ENCODE results near the gene THBD. TPM values are rescaled to one million over a fixed set of nuclear protein-coding genes. Genes with fewer than 3 reads are reported as not detected.

THBD gene
- total RNA-seq, 4 donors from 2014 or later = 12.0 to 77.4 (median 39.5) TPM

- Histone ChIP-seq H3K4me3 (no peak overlapping the region), H3K9me3 (no peaks in the 10 kb centered on the region), H3K36me3 (no peaks in the 10 kb centered on the region), H3K4me1 (peaks cover 0 to 7% (median 0%) of the 10 kb centered on the region in 3 donors), H3K27me3 (no peaks in the 10 kb centered on the region), H3K27ac (no peak overlapping the region)
- 87 to 89% methylated on average over 3 to 5 of the region's 5 CpGs for WGBS, 2 donors (ENCODE audit: low coverage in 1 of 2)
- no peak for ATAC-seq
- no peak for TF ChIP-seq POLR2A (IDR thresholded peaks at IDR 0.05)
- no peak for TF ChIP-seq EP300 (IDR thresholded peaks at IDR 0.05)
- no peak for TF ChIP-seq CTCF (IDR thresholded peaks at IDR 0.05)
- no peak for TF ChIP-seq POLR2AphosphoS5 (IDR thresholded peaks at IDR 0.05)
Measured at GRCh38 chr20:23010096-23010495, 39.4 kb downstream of the THBD start.

- TF ChIP-seq EP300 (IDR thresholded peaks at IDR 0.05) (no peak), POLR2AphosphoS5 (IDR thresholded peaks at IDR 0.05) (no peak), POLR2A (IDR thresholded peaks at IDR 0.05) (no peak), CTCF (IDR thresholded peaks at IDR 0.05) (no peak)
- no peak for ATAC-seq
- H3K9me3 ChIP-seq = no peaks in the 10 kb centered on the region
Measured at GRCh38 chr20:23009636-23010035, 39.8 kb downstream of the THBD start.

DNA sequence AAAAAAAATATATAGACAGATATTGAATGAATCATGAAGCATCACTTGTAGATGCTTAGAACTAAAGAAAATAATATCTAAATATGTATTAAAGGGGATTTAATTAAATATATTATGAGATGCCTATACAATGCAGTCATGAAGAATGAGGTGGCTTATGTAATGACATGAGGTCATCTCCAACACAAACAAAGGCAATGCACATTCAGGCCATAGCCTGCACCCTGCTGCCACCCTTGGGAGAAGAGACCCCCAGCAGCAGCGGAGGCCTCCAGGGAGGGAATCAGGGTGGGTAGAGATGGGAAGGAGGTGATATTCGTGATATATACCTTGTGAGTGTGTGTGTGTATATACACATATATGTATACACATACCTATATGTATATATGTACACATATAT is 40.8 kb downstream of the THBD start:
- TF ChIP-seq POLR2AphosphoS5 (IDR thresholded peaks at IDR 0.05) (no peak), CTCF (IDR thresholded peaks at IDR 0.05) (no peak), POLR2A (IDR thresholded peaks at IDR 0.05) (no peak), EP300 (IDR thresholded peaks at IDR 0.05) (no peak)
- 79 to 94% methylated on average over 2 of the region's 2 CpGs for WGBS, 2 donors (ENCODE audit: low coverage in 1 of 2)
- Histone ChIP-seq H3K27me3 (no peaks in the 10 kb centered on the region), H3K36me3 (no peaks in the 10 kb centered on the region), H3K4me1 (peaks cover 0 to 7% (median 0%) of the 10 kb centered on the region in 3 donors), H3K4me3 (no peak overlapping the region), H3K27ac (no peak overlapping the region), H3K9me3 (no peaks in the 10 kb centered on the region)
- ATAC-seq = no peak

More at GRCh38 chr20:23009636-23010035, 39.8 kb downstream of the THBD start:
- 35% methylated on average over 2 of the region's 3 CpGs; no CpG with 5 or more reads in 1 of the 2 donors for WGBS, 2 donors (ENCODE audit: low coverage in 1 of 2)
- H3K4me1 ChIP-seq = peaks cover 0 to 7% (median 0%) of the 10 kb centered on the region in 3 donors
- H3K4me3 ChIP-seq = no peak overlapping the region
- H3K27ac ChIP-seq = no peak overlapping the region
- no peaks in the 10 kb centered on the region for H3K27me3 ChIP-seq
- no peaks in the 10 kb centered on the region for H3K36me3 ChIP-seq

DNA sequence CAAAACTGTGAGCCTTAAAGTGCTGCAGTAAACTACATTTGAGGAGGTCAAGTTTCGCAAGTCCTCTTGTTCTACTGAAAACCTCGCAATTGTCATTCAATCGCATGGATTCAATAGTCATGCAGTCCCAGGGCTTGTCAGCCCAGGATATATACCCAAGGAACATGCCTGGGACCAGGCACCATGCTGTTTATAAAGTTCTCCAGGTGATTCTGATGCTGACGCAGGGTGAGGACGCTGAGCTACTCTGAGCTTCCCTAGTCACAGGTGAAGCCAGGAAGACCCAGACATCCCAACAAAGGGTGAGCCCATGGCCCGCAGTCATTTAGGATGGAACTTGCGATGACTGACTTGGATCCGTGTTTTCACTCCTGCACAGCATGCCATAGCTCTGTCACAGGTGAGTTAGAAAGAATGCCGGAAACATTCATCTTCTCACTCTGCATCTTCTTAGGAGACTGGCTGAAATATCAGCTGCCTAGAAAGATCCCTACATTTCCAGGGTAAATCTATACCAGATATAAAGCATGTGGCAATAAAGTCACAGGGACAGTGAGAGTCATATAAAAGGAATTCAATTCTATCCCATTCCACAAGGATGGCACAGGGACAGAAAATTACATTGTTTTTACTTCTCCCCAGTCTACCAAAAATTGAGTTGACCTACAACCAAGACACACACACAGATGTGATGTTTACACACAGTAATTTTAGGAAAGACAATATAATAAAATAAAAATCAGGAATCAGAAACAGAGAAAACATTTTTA is 41.4 kb downstream of the THBD start:
- TF ChIP-seq CTCF (IDR thresholded peaks at IDR 0.05) = no peak
- TF ChIP-seq EP300 (IDR thresholded peaks at IDR 0.05) = no peak
- no peak for TF ChIP-seq POLR2A (IDR thresholded peaks at IDR 0.05)
- TF ChIP-seq POLR2AphosphoS5 (IDR thresholded peaks at IDR 0.05) = no peak
- Histone ChIP-seq H3K4me1 (peaks cover 0 to 3% (median 0%) of the 10 kb centered on the region in 3 donors), H3K4me3 (no peak overlapping the region), H3K27ac (no peak overlapping the region), H3K9me3 (no peaks in the 10 kb centered on the region), H3K36me3 (no peaks in the 10 kb centered on the region), H3K27me3 (no peaks in the 10 kb centered on the region)
- no peak for ATAC-seq
- 94 to 96% methylated on average over 5 to 7 of the region's 9 CpGs for WGBS, 2 donors (ENCODE audit: low coverage in 1 of 2)

DNA sequence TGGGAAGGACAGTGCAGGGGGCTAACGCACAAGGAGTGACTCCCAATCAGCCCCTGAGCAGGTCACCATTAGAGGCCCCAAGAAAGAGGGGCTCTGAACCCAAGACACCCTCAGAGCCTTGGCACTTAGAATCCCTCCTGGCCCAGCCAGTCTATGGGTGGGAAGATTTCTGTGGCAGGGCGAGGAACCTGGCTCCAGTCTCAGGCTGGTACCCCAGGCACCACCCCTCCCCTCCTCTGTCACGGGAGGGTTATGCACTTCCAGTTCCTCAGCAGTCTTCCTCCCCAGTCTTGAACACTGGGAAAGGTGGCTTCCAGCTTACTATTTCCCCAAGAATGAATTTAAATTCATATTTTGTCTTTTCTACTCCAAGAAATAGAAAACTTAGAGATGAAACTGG is 42.0 kb downstream of the THBD start:
- Histone ChIP-seq H3K27ac (no peak overlapping the region), H3K27me3 (no peaks in the 10 kb centered on the region), H3K4me1 (no peaks in the 10 kb centered on the region), H3K36me3 (no peaks in the 10 kb centered on the region), H3K4me3 (no peak overlapping the region), H3K9me3 (no peaks in the 10 kb centered on the region)
- TF ChIP-seq POLR2A (IDR thresholded peaks at IDR 0.05) = no peak
- TF ChIP-seq EP300 (IDR thresholded peaks at IDR 0.05) = no peak
- no peak for TF ChIP-seq POLR2AphosphoS5 (IDR thresholded peaks at IDR 0.05)
- TF ChIP-seq CTCF (IDR thresholded peaks at IDR 0.05) = no peak
- no peak for ATAC-seq
- WGBS, 2 donors (ENCODE audit: low coverage in 1 of 2) = 60% methylated on average over 1 of the region's 3 CpGs; no CpG with 5 or more reads in 1 of the 2 donors
